NOMO-1 (cell line): Measurements from ENCODE around the gene FGD4.
"Not testable (repeated sequence)": the region's sequence is repeated elsewhere in the genome, so short reads cannot be mapped to it uniquely, and the experiment has no call there.

ENCODE experiments used
- DNase-seq, 2 experiments: peaks; one replicate each; lab custom pipeline; 2025; ENCODE audit not compliant: unreplicated experiment in 2 of 2; lab: John Stamatoyannopoulos, UW

The FGD4 gene

GRCh38 chr12:32488132-32488531 is 88.8 kb downstream of the FGD4 start:
- DNase-seq, result no peak

- DNase-seq, result no peak
These were observed 89.7 kb downstream of the FGD4 start for GRCh38 chr12:32489070-32489469.

- no peak for DNase-seq
These were observed 91.4 kb downstream of the FGD4 start for GRCh38 chr12:32490801-32491200.

- DNase-seq, result no peak
These were observed 93.9 kb downstream of the FGD4 start for GRCh38 chr12:32493282-32493681.

- no peak for DNase-seq
These were observed 95.3 kb downstream of the FGD4 start for GRCh38 chr12:32494656-32495055.

- no peak for DNase-seq
These were observed 97.6 kb downstream of the FGD4 start for GRCh38 chr12:32496946-32497345.

- DNase-seq, result peak; percentile 25 to 48
These were observed 98.5 kb downstream of the FGD4 start for GRCh38 chr12:32497864-32498263.

GRCh38 chr12:32499048-32499447 is 99.7 kb downstream of the FGD4 start:
- DNase-seq, result no peak

GRCh38 chr12:32501835-32502333 is 102.5 kb downstream of the FGD4 start:
- DNase-seq, result no peak

GRCh38 chr12:32502693-32503502 is 103.5 kb downstream of the FGD4 start:
- peak; percentile 72 to 76 for DNase-seq

GRCh38 chr12:32503730-32504129 is 104.4 kb downstream of the FGD4 start:
- DNase-seq, result no peak

GRCh38 chr12:32504591-32504990 is 105.2 kb downstream of the FGD4 start:
- no peak for DNase-seq

- peak in 1 of 2 experiments; percentile 51 for DNase-seq
These were observed 105.9 kb downstream of the FGD4 start for GRCh38 chr12:32505067-32505945.

GRCh38 chr12:32507096-32507941 is 108.0 kb downstream of the FGD4 start:
- peak; percentile 25 to 55 for DNase-seq

- DNase-seq, result no peak
These were observed 108.6 kb downstream of the FGD4 start for GRCh38 chr12:32507942-32508320.

- DNase-seq, result no peak
These were observed 109.3 kb downstream of the FGD4 start for GRCh38 chr12:32508626-32509025.

- DNase-seq, result no peak
These were observed 110.2 kb downstream of the FGD4 start for GRCh38 chr12:32509328-32510091.

- DNase-seq, result not testable (repeated sequence)
These were observed 112.6 kb downstream of the FGD4 start for GRCh38 chr12:32511976-32512375.

GRCh38 chr12:32512379-32512778 is 113.0 kb downstream of the FGD4 start:
- no peak for DNase-seq

- no peak for DNase-seq
These were observed 113.6 kb downstream of the FGD4 start for GRCh38 chr12:32512910-32513309.
